Stimulated activated CD8-positive, alpha-beta memory T cell treated with anti-CD3 and anti-CD28 coated beads, Interleukin-4, amount 100 ng/mL, for 24 hours (primary cell): ENCODE results near the gene IGFN1.
"Not testable (repeated sequence)": the region's sequence is repeated elsewhere in the genome, so short reads cannot be mapped to it uniquely, and the experiment has no call there.

Experiments
- DNase-seq: peaks from one replicate; pipeline ENCODE4 v3.0.0-alpha.2; 2020; ENCODE audit warnings: low read depth

IGFN1 gene

GRCh38 chr1:201250326-201251011 is 59.8 kb downstream of the IGFN1 start:
- DNase-seq = no peak

- no peak for DNase-seq
These were observed 60.8 kb downstream of the IGFN1 start for GRCh38 chr1:201251411-201251810.

GRCh38 chr1:201251851-201252430 is 61.3 kb downstream of the IGFN1 start:
- DNase-seq = no peak

GRCh38 chr1:201252944-201253371 is 62.3 kb downstream of the IGFN1 start:
- DNase-seq = no peak

GRCh38 chr1:201253411-201253810 is 62.8 kb downstream of the IGFN1 start:
- DNase-seq = no peak

- DNase-seq = no peak
These were observed 63.4 kb downstream of the IGFN1 start for GRCh38 chr1:201253906-201254624.

GRCh38 chr1:201254625-201255478 is 64.2 kb downstream of the IGFN1 start:
- peak; percentile 52 for DNase-seq

- DNase-seq = no peak
These were observed 65.1 kb downstream of the IGFN1 start for GRCh38 chr1:201255479-201256362.

GRCh38 chr1:201258132-201258531 is 67.5 kb downstream of the IGFN1 start:
- not testable (repeated sequence) for DNase-seq

GRCh38 chr1:201258763-201259230 is 68.2 kb downstream of the IGFN1 start:
- DNase-seq = no peak

GRCh38 chr1:201259476-201260235 is 69.0 kb downstream of the IGFN1 start:
- DNase-seq = no peak

- DNase-seq = no peak
These were observed 69.6 kb downstream of the IGFN1 start for GRCh38 chr1:201260236-201260590.

- DNase-seq = no peak
These were observed 70.2 kb downstream of the IGFN1 start for GRCh38 chr1:201260648-201261311.

GRCh38 chr1:201261771-201262547 is 71.3 kb downstream of the IGFN1 start:
- no peak for DNase-seq

- DNase-seq = no peak
These were observed 72.5 kb downstream of the IGFN1 start for GRCh38 chr1:201262963-201263608.

GRCh38 chr1:201264072-201264471 is 73.4 kb downstream of the IGFN1 start:
- no peak for DNase-seq

- DNase-seq = no peak
These were observed 73.9 kb downstream of the IGFN1 start for GRCh38 chr1:201264554-201264953.

- no peak for DNase-seq
These were observed 75.1 kb downstream of the IGFN1 start for GRCh38 chr1:201265756-201266155.

- no peak for DNase-seq
These were observed 75.7 kb downstream of the IGFN1 start for GRCh38 chr1:201266276-201266675.
